ENCODE results near the gene ATG4A. TPM values are rescaled to one million over a fixed set of nuclear protein-coding genes. Genes with fewer than 3 reads are reported as not detected.

The ATG4A gene
- total and polyA plus RNA-seq, 2 of the 8 experiments (the other 6 are each of a cell fraction or from before 2014, with no cell fraction given): 1.2 to 2.0 TPM

- TF ChIP-seq RXRA (IDR thresholded peaks at IDR 0.05; ENCODE audit: insufficient read depth, low read depth, low read length): no peak
- no peak for TF ChIP-seq CTCF (IDR thresholded peaks at IDR 0.05; ENCODE audit: control extremely low read depth in 1 of 3, insufficient read depth in 1 of 3, low read depth in 1 of 3, low read length in 3 of 3)
- no peak for TF ChIP-seq HDAC2 (IDR thresholded peaks at IDR 0.05; ENCODE audit: borderline replicate concordance in 1 of 2, low read depth in 2 of 2, low read length in 2 of 2)
- no peak for TF ChIP-seq JUN (IDR thresholded peaks at IDR 0.05; ENCODE audit: low read depth, low read length)
- TF ChIP-seq BCL11A (IDR thresholded peaks at IDR 0.05; ENCODE audit: low read depth in 2 of 2, low read length in 2 of 2): no peak
- no peak for TF ChIP-seq CHD1 (IDR thresholded peaks at IDR 0.05; ENCODE audit: low read depth, low read length)
- TF ChIP-seq HDAC6 (IDR thresholded peaks at IDR 0.05; ENCODE audit: low read depth, low read length): no peak
Measured at GRCh38 chrX:108114541-108114940, 23.0 kb downstream of the ATG4A start (continued).

All from H1 (cell line).